T-helper 2 cell treated with Interferon-gamma antibody and Interleukin-4, amounts not matched to agents 5 μg/mL and 100 μg/mL, for 36 hours (primary cell): ENCODE results near the gene STX16.
A peak's percentile ranks its signal among the peaks of the same experiment; 100 is the strongest.

Experiments
- DNase-seq: peaks from one replicate; pipeline ENCODE4 v3.0.0; 2021; ENCODE audit warnings: low spot score
- H3K27ac Mint-ChIP-seq: one replicate; pipeline ENCODE4 v1.8.0; 2021; ENCODE audit warnings: mild to moderate bottlenecking, mixed read lengths
- H3K27me3 Mint-ChIP-seq: one replicate; pipeline ENCODE4 v1.8.0; 2021; ENCODE audit warnings: low read depth, mixed read lengths
- H3K36me3 Mint-ChIP-seq: one replicate; pipeline ENCODE4 v1.8.0; 2021; ENCODE audit warnings: low read depth, mixed read lengths
- H3K4me1 Mint-ChIP-seq: one replicate; pipeline ENCODE4 v1.8.0; 2021; ENCODE audit warnings: low read depth, mixed read lengths
- H3K4me3 Mint-ChIP-seq: one replicate; pipeline ENCODE4 v1.8.0; 2022; ENCODE audit warnings: mild to moderate bottlenecking, moderate library complexity, mixed read lengths
- H3K9me3 Mint-ChIP-seq: one replicate; pipeline ENCODE4 v1.8.0; 2021; ENCODE audit warnings: mixed read lengths

Gene STX16

GRCh38 chr20:58676161-58676560, 25.1 kb downstream of the STX16 start:
- no peak for DNase-seq
- peaks cover 59% of the 10 kb centered on the region for H3K36me3 Mint-ChIP-seq
- H3K4me1 Mint-ChIP-seq: peaks cover 3% of the 10 kb centered on the region
- no peak overlapping the region for H3K27ac Mint-ChIP-seq
- H3K27me3 Mint-ChIP-seq: no peaks in the 10 kb centered on the region
- H3K4me3 Mint-ChIP-seq: no peak overlapping the region
- no peaks in the 10 kb centered on the region for H3K9me3 Mint-ChIP-seq

GRCh38 chr20:58677079-58677604, 26.1 kb downstream of the STX16 start:
- Mint-ChIP-seq H3K27ac (no peak overlapping the region), H3K36me3 (peaks cover 58% of the 10 kb centered on the region)

GRCh38 chr20:58677808-58678207, 26.7 kb downstream of the STX16 start:
- Mint-ChIP-seq H3K9me3 (no peaks in the 10 kb centered on the region), H3K27me3 (no peaks in the 10 kb centered on the region), H3K27ac (no peak overlapping the region), H3K4me3 (no peak overlapping the region), H3K4me1 (peaks cover 3% of the 10 kb centered on the region), H3K36me3 (peaks cover 57% of the 10 kb centered on the region)
- no peak for DNase-seq

More at GRCh38 chr20:58677079-58677604, 26.1 kb downstream of the STX16 start:
- Mint-ChIP-seq H3K4me3 (no peak overlapping the region), H3K4me1 (peaks cover 3% of the 10 kb centered on the region), H3K27me3 (no peaks in the 10 kb centered on the region), H3K9me3 (no peaks in the 10 kb centered on the region)
- no peak for DNase-seq

GRCh38 chr20:58678806-58679205, 27.7 kb downstream of the STX16 start:
- H3K4me3 Mint-ChIP-seq: no peak overlapping the region
- no peaks in the 10 kb centered on the region for H3K4me1 Mint-ChIP-seq
- no peak overlapping the region for H3K27ac Mint-ChIP-seq
- no peaks in the 10 kb centered on the region for H3K9me3 Mint-ChIP-seq
- DNase-seq: no peak
- H3K36me3 Mint-ChIP-seq: peaks cover 48% of the 10 kb centered on the region
- H3K27me3 Mint-ChIP-seq: no peaks in the 10 kb centered on the region

- DNase-seq: no peak
- Mint-ChIP-seq H3K9me3 (no peaks in the 10 kb centered on the region), H3K27me3 (no peaks in the 10 kb centered on the region), H3K27ac (no peak overlapping the region), H3K4me3 (no peak overlapping the region), H3K36me3 (peaks cover 29% of the 10 kb centered on the region), H3K4me1 (no peaks in the 10 kb centered on the region)
Observed at GRCh38 chr20:58682656-58683531, 31.8 kb downstream of the STX16 start.

- Mint-ChIP-seq H3K9me3 (no peaks in the 10 kb centered on the region), H3K27me3 (no peaks in the 10 kb centered on the region), H3K27ac (no peak overlapping the region), H3K4me3 (no peak overlapping the region), H3K36me3 (peaks cover 27% of the 10 kb centered on the region), H3K4me1 (no peaks in the 10 kb centered on the region)
- no peak for DNase-seq
Observed at GRCh38 chr20:58684291-58684690, 33.2 kb downstream of the STX16 start.

- Mint-ChIP-seq H3K4me1 (no peaks in the 10 kb centered on the region), H3K27me3 (no peaks in the 10 kb centered on the region), H3K9me3 (no peaks in the 10 kb centered on the region), H3K36me3 (peaks cover 20% of the 10 kb centered on the region), H3K27ac (no peak overlapping the region), H3K4me3 (no peak overlapping the region)
- DNase-seq: no peak
Observed at GRCh38 chr20:58685988-58686387, 34.9 kb downstream of the STX16 start.

- no peaks in the 10 kb centered on the region for H3K27me3 Mint-ChIP-seq
- H3K27ac Mint-ChIP-seq: no peak overlapping the region
- no peak for DNase-seq
- H3K4me1 Mint-ChIP-seq: no peaks in the 10 kb centered on the region
- H3K9me3 Mint-ChIP-seq: no peaks in the 10 kb centered on the region
- peaks cover 17% of the 10 kb centered on the region for H3K36me3 Mint-ChIP-seq
- no peak overlapping the region for H3K4me3 Mint-ChIP-seq
Observed at GRCh38 chr20:58688414-58688813, 37.3 kb downstream of the STX16 start.

GRCh38 chr20:58688840-58689239, 37.8 kb downstream of the STX16 start:
- Mint-ChIP-seq H3K4me1 (peaks cover 2% of the 10 kb centered on the region), H3K36me3 (peaks cover 17% of the 10 kb centered on the region), H3K4me3 (no peak overlapping the region)

GRCh38 chr20:58690396-58691135, 39.5 kb downstream of the STX16 start:
- DNase-seq: no peak
- H3K4me3 Mint-ChIP-seq: peak overlapping the region; percentile 1
- peak overlapping the region; percentile 4 for H3K27ac Mint-ChIP-seq
- H3K4me1 Mint-ChIP-seq: peaks cover 6% of the 10 kb centered on the region
- H3K9me3 Mint-ChIP-seq: no peaks in the 10 kb centered on the region
- H3K36me3 Mint-ChIP-seq: peaks cover 5% of the 10 kb centered on the region
- no peaks in the 10 kb centered on the region for H3K27me3 Mint-ChIP-seq

More at GRCh38 chr20:58688840-58689239, 37.8 kb downstream of the STX16 start:
- no peaks in the 10 kb centered on the region for H3K27me3 Mint-ChIP-seq
- no peak for DNase-seq
- no peaks in the 10 kb centered on the region for H3K9me3 Mint-ChIP-seq
- H3K27ac Mint-ChIP-seq: no peak overlapping the region

- no peaks in the 10 kb centered on the region for H3K9me3 Mint-ChIP-seq
- DNase-seq: no peak
- H3K36me3 Mint-ChIP-seq: peaks cover 7% of the 10 kb centered on the region
- H3K4me1 Mint-ChIP-seq: peaks cover 6% of the 10 kb centered on the region
- H3K27me3 Mint-ChIP-seq: no peaks in the 10 kb centered on the region
- H3K27ac Mint-ChIP-seq: peak overlapping the region; percentile 55
- H3K4me3 Mint-ChIP-seq: peak overlapping the region; percentile 21
Observed at GRCh38 chr20:58691773-58692578, 40.9 kb downstream of the STX16 start.

- H3K36me3 Mint-ChIP-seq: peaks cover 8% of the 10 kb centered on the region
- no peaks in the 10 kb centered on the region for H3K27me3 Mint-ChIP-seq
- DNase-seq: peak; percentile 73
- peak within 1 kb of the TSS; percentile 79 for H3K4me3 Mint-ChIP-seq
- no peaks in the 10 kb centered on the region for H3K9me3 Mint-ChIP-seq
- peaks cover 6% of the 10 kb centered on the region for H3K4me1 Mint-ChIP-seq
- H3K27ac Mint-ChIP-seq: peak within 1 kb of the TSS; percentile 80
Observed at GRCh38 chr20:58692579-58693225, 41.6 kb downstream of the STX16 start, which contains the start of gene NPEPL1. Gene NPEPL1, plus strand, starts transcription at chr20:58692800. Its CDS starts 101 bp downstream, at chr20:58692901.
